T-helper 1 cell treated with Interleukin-12 subunit alpha and Interleukin-12 subunit beta and Interleukin-4 antibody, amounts not matched to agents 30 μg/mL and 1 μg/mL, for 36 hours (primary cell): ENCODE measurements around the gene FAAP100.

ENCODE experiments used
- H3K27ac Mint-ChIP-seq: one replicate; pipeline ENCODE4 v1.8.0; 2021; ENCODE audit warnings: mild to moderate bottlenecking, mixed read lengths
- H3K27me3 Mint-ChIP-seq: one replicate; pipeline ENCODE4 v1.8.0; 2021; ENCODE audit warnings: low read depth, mixed read lengths
- H3K36me3 Mint-ChIP-seq: one replicate; pipeline ENCODE4 v1.8.0; 2021; ENCODE audit warnings: low read depth, mixed read lengths
- H3K4me1 Mint-ChIP-seq: one replicate; pipeline ENCODE4 v1.8.0; 2021; ENCODE audit warnings: low read depth, mixed read lengths
- H3K4me3 Mint-ChIP-seq: one replicate; pipeline ENCODE4 v1.8.0; 2021; ENCODE audit warnings: mild to moderate bottlenecking, moderate library complexity, mixed read lengths
- H3K9me3 Mint-ChIP-seq: one replicate; pipeline ENCODE4 v1.8.0; 2021; ENCODE audit warnings: mixed read lengths

FAAP100 gene

GRCh38 chr17:81539961-81540675 lies 12.0 kb downstream of the FAAP100 start:
- H3K4me3 Mint-ChIP-seq: no peak overlapping the region
- peaks cover 4% of the 10 kb centered on the region for H3K36me3 Mint-ChIP-seq

GRCh38 chr17:81539571-81539900 lies 12.6 kb downstream of the FAAP100 start:
- H3K27me3 Mint-ChIP-seq: peaks cover 16% of the 10 kb centered on the region
- no peak overlapping the region for H3K4me3 Mint-ChIP-seq
- no peaks in the 10 kb centered on the region for H3K4me1 Mint-ChIP-seq
- H3K36me3 Mint-ChIP-seq: peaks cover 4% of the 10 kb centered on the region
- H3K9me3 Mint-ChIP-seq: no peaks in the 10 kb centered on the region
- no peak overlapping the region for H3K27ac Mint-ChIP-seq

More at GRCh38 chr17:81539961-81540675, 12.0 kb downstream of the FAAP100 start:
- H3K27me3 Mint-ChIP-seq: peaks cover 16% of the 10 kb centered on the region
- H3K27ac Mint-ChIP-seq: no peak overlapping the region
- H3K4me1 Mint-ChIP-seq: no peaks in the 10 kb centered on the region
- H3K9me3 Mint-ChIP-seq: no peaks in the 10 kb centered on the region

- Mint-ChIP-seq H3K36me3 (peaks cover 4% of the 10 kb centered on the region), H3K9me3 (no peaks in the 10 kb centered on the region), H3K4me1 (no peaks in the 10 kb centered on the region), H3K4me3 (no peak overlapping the region), H3K27me3 (peaks cover 16% of the 10 kb centered on the region), H3K27ac (no peak overlapping the region)
Observed at GRCh38 chr17:81538651-81539570, 13.2 kb downstream of the FAAP100 start.

- Mint-ChIP-seq H3K36me3 (peaks cover 4% of the 10 kb centered on the region), H3K27me3 (peaks cover 16% of the 10 kb centered on the region), H3K27ac (no peak overlapping the region), H3K9me3 (no peaks in the 10 kb centered on the region), H3K4me1 (no peaks in the 10 kb centered on the region), H3K4me3 (no peak overlapping the region)
Observed at GRCh38 chr17:81537856-81538555, 14.1 kb downstream of the FAAP100 start.

GRCh38 chr17:81537343-81537855 lies 14.8 kb downstream of the FAAP100 start:
- no peaks in the 10 kb centered on the region for H3K4me1 Mint-ChIP-seq
- peaks cover 4% of the 10 kb centered on the region for H3K36me3 Mint-ChIP-seq
- peaks cover 16% of the 10 kb centered on the region for H3K27me3 Mint-ChIP-seq
- H3K27ac Mint-ChIP-seq: no peak overlapping the region
- H3K9me3 Mint-ChIP-seq: no peaks in the 10 kb centered on the region
- no peak overlapping the region for H3K4me3 Mint-ChIP-seq

- Mint-ChIP-seq H3K27me3 (peaks cover 16% of the 10 kb centered on the region), H3K27ac (no peak overlapping the region), H3K36me3 (peaks cover 4% of the 10 kb centered on the region)
Observed at GRCh38 chr17:81536299-81537290, 15.6 kb downstream of the FAAP100 start.

GRCh38 chr17:81535480-81536298 lies 16.5 kb downstream of the FAAP100 start:
- Mint-ChIP-seq H3K27ac (no peak overlapping the region), H3K4me1 (no peaks in the 10 kb centered on the region), H3K27me3 (peaks cover 16% of the 10 kb centered on the region), H3K9me3 (no peaks in the 10 kb centered on the region), H3K4me3 (no peak overlapping the region), H3K36me3 (peaks cover 4% of the 10 kb centered on the region)

More at GRCh38 chr17:81536299-81537290, 15.6 kb downstream of the FAAP100 start:
- Mint-ChIP-seq H3K4me1 (no peaks in the 10 kb centered on the region), H3K4me3 (no peak overlapping the region), H3K9me3 (no peaks in the 10 kb centered on the region)

GRCh38 chr17:81535007-81535328 lies 17.2 kb downstream of the FAAP100 start:
- H3K27me3 Mint-ChIP-seq: peaks cover 16% of the 10 kb centered on the region
- H3K4me3 Mint-ChIP-seq: no peak overlapping the region
- no peaks in the 10 kb centered on the region for H3K9me3 Mint-ChIP-seq
- no peak overlapping the region for H3K27ac Mint-ChIP-seq
- peaks cover 4% of the 10 kb centered on the region for H3K36me3 Mint-ChIP-seq
- H3K4me1 Mint-ChIP-seq: no peaks in the 10 kb centered on the region

- H3K9me3 Mint-ChIP-seq: no peaks in the 10 kb centered on the region
- H3K4me1 Mint-ChIP-seq: no peaks in the 10 kb centered on the region
- H3K27me3 Mint-ChIP-seq: peaks cover 16% of the 10 kb centered on the region
- H3K4me3 Mint-ChIP-seq: no peak overlapping the region
- peaks cover 4% of the 10 kb centered on the region for H3K36me3 Mint-ChIP-seq
- no peak overlapping the region for H3K27ac Mint-ChIP-seq
Observed at GRCh38 chr17:81534157-81535006, 17.8 kb downstream of the FAAP100 start.

- no peaks in the 10 kb centered on the region for H3K4me1 Mint-ChIP-seq
- peaks cover 4% of the 10 kb centered on the region for H3K36me3 Mint-ChIP-seq
- no peak overlapping the region for H3K27ac Mint-ChIP-seq
- H3K4me3 Mint-ChIP-seq: no peak overlapping the region
- H3K9me3 Mint-ChIP-seq: no peaks in the 10 kb centered on the region
- H3K27me3 Mint-ChIP-seq: peaks cover 16% of the 10 kb centered on the region
Observed at GRCh38 chr17:81533339-81534141, 18.6 kb downstream of the FAAP100 start.

GRCh38 chr17:81532490-81533287 lies 19.5 kb downstream of the FAAP100 start:
- Mint-ChIP-seq H3K4me1 (no peaks in the 10 kb centered on the region), H3K36me3 (no peaks in the 10 kb centered on the region), H3K27me3 (peaks cover 12% of the 10 kb centered on the region), H3K4me3 (no peak overlapping the region), H3K27ac (no peak overlapping the region), H3K9me3 (no peaks in the 10 kb centered on the region)
